Measurements from ENCODE around the gene ELMOD2. TPM values are rescaled to one million over a fixed set of nuclear protein-coding genes. Genes with fewer than 3 reads are reported as not detected.
"Not testable (repeated sequence)": the region's sequence is repeated elsewhere in the genome, so short reads cannot be mapped to it uniquely, and the experiment has no call there.

Gene ELMOD2, protein sequence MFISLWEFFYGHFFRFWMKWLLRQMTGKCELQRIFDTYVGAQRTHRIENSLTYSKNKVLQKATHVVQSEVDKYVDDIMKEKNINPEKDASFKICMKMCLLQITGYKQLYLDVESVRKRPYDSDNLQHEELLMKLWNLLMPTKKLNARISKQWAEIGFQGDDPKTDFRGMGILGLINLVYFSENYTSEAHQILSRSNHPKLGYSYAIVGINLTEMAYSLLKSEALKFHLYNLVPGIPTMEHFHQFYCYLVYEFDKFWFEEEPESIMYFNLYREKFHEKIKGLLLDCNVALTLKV
- total RNA-seq, result 52.8 and 62.6 TPM in 2 replicates

DNA sequence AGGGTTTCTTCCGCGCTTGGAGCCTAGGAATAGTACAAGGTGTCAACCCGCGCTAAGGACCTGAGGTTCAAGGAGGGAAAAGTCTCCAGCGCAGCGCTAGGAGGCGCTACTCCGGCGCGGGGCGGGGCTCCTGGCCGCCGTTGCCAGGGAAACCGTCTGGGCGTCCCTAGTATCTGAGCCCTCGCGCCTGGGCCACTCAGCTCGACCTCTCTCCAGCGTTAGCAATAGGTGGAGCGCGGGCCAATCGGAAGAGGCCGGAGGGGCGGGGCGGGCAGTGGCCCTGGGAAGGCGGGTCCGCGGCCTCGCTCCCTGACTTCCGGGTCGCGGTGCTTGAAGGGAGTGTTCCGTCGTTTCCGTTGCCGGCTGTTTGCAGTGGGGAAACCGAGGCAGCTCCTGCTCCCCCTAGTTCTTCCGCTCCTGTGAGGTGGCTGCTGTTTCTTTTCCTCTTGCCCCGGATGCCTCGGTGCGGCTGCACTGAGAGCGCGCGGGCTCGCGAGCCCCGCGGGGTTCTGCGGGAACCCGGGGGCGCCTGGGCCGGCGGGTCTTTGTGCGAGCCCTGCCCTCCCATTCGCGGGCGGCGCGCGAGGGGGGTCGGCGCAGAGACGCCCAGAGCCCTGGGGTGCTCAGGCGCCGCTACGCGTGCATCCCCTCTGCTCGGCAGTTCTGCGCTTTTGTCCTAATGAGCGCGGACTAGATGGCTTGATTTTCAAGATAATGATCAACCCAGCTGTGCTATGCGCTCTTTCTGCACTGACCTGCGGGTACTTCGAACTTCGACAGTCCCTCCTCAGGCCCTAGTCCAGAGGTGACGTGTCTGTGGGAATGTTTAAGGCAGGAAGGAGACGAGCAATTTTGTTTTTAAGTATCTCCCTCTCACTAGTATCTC lies at the start of gene ELMOD2:
Gene ELMOD2 (plus strand): TSS at position 312 of the 886 bp plus-strand sequence. CDS start 1,261 bp downstream, outside the sequence.
- DNase-seq (ENCODE audit: low read depth), result peak; percentile 91

DNA sequence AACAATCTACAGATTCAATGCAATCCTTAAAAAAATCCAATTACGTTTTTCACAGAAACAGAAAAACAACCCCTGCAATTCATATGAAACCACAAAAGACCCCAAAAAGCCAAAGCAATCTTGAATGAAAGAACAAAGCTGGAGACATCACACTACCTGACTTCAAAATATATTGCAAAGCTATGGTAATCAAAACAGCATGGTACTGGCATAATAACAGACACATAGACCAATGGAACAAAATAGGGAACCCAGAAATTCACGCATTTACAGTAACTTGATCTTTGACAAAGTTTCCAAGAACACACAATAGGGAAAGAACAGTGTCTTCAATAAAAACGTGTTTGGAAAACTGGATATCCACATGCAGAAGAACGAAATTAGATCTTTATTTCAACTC lies 40.5 kb upstream of the ELMOD2 start:
- DNase-seq (ENCODE audit: low read depth), result no peak

DNA sequence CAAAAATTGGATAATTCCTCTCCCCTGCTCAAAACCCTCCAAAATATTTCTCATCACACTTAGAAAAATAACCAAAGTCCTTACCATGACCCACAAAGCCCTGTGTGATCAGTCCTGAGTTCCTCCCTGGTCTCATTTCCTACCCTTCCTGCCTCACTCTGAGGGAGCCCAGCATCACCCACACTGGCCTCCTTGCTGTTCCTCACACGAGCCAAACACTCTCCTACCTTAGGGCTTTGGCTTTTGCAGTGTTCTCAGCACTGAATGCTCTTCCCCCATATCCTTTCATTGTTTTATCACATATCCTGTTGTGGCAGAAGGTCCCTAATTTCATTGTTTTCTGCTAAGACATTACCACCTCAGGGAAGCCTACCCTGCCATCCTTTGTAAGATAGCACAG lies 38.0 kb upstream of the ELMOD2 start:
- no peak for DNase-seq (ENCODE audit: low read depth)

DNA sequence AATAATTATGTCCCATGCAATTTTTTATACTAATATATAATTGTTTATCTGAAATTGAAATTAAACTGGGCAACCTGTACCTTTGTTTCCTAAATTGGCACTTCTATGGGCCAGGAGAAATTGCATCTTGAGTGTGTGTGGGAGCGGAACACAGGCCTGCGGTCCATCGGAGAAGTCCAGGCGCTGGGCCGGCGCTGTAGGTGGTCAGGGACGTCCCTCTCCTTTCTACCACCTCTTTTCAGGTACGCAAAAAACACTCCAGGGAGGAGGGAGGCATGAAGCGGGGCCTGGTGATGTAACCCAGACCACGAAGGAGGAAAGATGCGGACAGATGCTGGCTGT lies 26.6 kb upstream of the ELMOD2 start:
- DNase-seq (ENCODE audit: low read depth), result no peak

DNA sequence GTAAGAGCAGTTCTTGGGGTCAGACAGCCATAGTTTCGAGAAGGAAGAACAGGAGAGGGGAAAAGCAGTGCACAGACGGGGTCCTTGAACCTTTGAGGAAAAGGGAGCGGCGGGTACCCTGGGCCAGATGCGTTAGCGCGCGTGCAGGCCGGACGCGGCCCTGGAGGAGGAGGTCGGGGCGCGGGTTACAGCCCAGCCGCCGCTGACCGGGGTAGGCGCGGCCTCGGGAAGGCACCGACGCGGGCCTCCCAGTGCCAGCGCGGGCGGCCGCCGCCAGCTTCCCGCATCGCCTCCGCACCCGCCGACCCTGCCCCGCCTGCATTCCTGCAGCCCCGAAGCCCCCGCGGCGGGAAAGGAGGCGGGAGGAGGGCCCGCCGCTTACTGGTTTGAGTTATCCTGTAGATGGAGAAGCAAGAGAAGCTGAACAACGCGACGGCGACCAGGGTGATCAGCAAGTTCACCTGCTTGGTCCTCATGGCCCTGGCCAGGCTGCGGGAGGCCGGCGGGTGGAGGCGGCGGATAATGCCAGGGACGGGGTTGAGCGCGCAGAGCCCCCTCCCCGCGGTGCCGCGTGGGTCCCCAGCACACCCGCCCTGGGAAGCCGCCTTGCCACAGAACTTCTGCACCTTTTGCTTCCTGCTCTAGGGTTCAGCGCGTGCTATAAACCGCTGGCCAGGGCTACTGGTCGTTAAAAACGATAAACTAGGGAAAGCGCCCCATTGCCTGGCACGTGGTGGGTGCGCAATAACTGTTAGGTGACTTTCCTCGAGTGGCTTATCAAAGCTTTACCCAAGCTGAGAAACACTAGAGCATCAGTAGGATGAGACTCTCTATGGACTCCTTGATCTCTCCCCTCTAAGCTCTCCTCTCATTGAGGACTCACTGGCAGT lies 26.0 kb upstream of the ELMOD2 start, which contains the start of gene MGAT4D:
Gene MGAT4D (minus strand): TSS at position 547 of the 890 bp plus-strand sequence. CDS start 71 bp downstream, at position 476.
- no peak for DNase-seq (ENCODE audit: low read depth)

DNA sequence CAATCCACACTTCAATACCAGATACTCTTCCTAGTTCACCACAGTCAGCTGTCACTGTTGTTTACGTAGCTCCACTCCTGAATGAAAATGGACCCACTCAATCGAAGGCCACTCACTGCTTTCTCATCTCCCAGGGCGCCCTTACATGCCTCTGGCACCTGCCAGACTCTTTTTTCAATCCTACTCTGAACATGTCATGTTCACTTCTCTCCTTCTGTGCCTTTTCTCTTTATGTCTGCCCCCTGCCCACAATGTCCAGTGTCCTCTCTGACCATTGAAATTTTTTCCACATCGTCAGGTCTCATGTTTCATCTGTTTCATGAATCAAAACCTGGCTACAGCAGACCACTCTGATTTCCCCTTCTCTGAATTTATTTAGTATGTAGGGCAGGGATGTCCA lies 24.6 kb upstream of the ELMOD2 start:
- no peak for DNase-seq (ENCODE audit: low read depth)

DNA sequence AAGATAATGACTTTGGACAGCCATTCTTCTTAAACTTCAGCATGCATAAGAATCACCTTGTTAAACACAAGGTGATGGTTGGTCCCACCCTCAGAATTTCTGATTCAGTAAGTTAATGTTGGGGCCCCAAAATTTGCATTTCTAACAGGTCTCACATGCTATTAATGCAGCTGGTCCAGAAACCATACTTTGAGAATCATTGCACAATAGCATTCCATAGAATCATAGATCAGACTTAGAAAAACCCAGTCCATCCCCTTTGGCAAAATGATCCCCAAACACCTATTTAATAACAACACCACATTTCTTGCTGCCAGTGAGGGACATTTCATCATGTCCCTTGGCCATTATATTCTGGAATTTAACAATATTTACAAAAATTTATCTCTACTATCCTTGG lies 19.7 kb upstream of the ELMOD2 start:
- DNase-seq (ENCODE audit: low read depth), result no peak

DNA sequence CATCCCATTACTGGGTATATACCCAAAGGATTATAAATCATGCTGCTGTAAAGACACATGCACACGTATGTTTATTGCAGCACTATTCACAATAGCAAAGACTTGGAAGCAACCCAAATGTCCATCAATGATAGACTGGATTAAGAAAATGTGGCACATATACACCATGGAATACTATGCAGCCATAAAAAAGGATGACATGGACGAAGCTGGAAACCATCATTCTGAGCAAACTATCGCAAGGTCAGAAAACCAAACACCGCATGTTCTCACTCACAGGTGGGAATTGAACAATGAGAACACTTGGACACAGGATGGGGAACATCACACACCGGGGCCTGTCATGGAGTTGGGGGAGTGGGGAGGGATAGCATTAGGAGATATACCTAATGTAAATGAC lies 10.2 kb upstream of the ELMOD2 start:
- not testable (repeated sequence) for DNase-seq (ENCODE audit: low read depth)

DNA sequence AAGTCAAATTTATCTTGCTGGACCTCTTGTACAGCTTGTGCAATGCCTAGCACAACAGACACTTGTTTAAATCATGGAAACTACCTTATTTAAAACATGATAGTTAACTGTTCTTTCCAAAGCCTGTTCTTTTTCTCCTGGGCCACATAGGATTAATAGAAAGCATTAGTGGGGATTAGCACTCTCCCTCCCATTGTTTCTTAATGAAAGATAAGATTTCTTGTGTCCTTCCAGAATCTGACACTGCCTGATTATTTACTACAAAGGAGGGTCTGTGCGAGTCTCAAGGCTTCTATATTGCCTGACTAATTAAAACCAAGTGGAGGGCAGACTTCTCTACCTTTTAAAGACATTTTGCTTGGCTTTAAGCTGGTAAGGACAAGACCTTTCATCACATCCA lies 8.5 kb upstream of the ELMOD2 start:
- no peak for DNase-seq (ENCODE audit: low read depth)

DNA sequence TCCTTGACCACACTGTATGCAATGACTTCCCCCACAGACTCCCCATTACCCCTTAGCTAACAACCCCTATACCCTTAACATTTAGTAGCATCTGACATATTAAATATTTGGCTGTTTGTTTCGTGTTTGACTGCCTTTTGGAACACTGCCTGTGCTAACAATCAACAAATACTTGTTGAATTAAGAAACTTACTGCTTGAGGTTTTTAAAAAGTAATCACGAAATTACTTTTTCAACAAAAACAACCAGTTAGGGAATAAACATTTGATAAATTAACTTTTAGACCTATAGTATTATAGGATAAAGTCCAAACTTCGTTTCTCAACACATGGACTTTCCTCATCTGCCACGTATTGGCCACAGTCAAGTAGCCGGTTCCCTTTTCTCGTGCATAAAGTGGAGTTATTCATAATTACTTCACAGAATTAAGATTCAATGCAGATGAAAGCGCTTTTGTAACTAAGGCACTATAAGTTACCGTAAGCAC lies 555 bp upstream of the ELMOD2 start:
- DNase-seq (ENCODE audit: low read depth), result no peak

DNA sequence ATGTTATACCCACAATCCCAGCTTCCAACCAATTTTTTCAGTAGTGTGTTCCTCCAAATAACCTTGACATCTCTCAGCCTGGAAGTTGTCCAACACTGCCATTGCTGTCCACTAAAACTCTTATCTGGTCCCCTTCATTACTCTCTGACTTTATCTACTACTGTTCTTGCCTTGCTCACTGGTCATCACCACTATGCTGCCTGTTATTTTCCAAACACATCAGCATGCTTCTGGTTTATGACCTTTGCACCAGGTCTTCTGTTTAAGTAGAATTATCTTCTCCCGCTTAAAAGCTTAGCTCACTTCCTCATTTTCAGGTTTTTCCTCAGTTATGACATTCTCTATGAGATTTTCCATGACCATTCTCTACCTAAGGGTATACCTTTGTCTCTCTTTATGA lies 5.5 kb downstream of the ELMOD2 start:
- no peak for DNase-seq (ENCODE audit: low read depth)

DNA sequence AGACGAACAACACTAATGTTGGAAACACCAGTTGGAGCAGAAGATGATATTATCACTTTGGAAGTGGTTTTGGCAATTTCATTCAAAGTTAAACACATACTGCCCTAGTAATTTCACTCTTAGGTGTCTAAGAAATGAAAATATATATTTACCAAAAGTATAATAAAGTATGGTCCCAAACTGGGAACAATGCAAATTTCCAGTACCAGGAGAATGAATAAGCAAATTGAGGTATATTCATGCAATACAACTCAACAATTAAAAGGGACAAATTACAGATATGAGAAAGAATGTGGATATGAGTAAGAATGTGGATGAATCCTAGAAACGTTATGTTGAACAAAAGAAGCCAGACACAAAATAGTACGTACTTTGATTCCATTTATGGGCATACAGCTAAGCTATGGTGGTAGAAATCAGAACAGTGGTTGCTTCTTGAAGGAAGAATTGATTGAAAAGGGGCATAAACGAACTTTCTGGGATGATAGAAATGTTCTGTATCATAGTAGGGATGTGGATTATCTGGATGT lies 10.0 kb downstream of the ELMOD2 start:
- no peak for DNase-seq (ENCODE audit: low read depth)

DNA sequence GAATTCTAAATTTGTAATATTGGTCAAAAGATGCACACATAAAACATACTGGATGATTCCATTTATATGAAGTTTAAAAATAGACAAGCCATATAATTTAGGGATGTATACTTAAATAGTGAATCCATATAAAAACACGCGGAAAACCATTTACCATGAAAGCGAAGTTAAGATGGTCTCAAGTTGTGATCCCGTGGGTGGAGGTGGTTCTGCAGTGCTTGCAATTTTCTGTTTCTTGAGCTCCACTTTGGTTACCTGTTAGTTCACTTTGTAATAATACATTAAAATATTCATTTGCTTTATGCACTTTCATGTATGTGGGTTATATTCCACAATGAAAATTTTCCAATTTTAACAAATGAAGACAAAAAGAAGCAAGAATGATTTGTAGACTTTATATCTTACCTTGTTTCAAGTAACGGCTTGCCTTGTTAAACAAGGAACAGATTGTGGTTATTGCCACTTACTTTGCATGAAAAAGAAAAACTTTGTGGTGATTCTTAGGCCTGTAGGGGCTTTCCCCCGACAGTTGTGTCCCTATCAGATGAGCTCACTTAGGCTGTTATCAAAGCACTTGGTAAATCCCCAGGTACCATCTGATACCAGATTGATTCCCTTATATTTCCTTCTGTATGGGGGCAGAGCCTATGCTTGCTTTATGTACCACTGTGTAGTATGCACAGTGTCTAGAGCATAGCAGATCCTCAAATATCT lies 32.6 kb downstream of the ELMOD2 start:
- DNase-seq (ENCODE audit: low read depth), result no peak

DNA sequence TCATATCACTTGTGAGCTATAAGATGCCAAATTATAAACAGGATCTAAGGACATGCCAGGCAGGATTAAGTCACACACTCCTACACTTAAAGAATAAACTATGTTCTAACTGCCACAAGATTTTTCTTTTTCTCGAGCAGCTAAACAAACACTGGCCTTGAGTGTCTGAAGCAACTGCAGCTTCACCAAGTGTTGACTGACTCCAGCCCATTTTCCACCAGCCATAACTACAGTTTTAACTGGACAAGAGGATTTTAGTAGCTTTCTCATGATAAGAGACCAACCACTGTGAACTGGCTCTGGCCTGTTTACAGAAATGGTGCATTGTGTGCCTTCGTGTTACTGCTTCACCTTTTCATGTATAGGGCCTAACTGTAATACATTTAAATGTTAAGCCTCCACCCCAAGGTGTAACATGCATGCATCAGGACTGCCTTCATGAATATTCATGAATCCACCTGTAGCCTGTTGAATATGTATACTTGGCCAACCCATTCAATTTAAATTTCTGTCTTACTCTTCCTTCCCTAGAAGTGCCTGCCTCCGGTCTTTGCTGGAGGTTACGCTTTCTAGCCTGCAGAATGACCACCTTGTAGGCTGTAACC lies 34.0 kb downstream of the ELMOD2 start:
- DNase-seq (ENCODE audit: low read depth), result no peak

DNA sequence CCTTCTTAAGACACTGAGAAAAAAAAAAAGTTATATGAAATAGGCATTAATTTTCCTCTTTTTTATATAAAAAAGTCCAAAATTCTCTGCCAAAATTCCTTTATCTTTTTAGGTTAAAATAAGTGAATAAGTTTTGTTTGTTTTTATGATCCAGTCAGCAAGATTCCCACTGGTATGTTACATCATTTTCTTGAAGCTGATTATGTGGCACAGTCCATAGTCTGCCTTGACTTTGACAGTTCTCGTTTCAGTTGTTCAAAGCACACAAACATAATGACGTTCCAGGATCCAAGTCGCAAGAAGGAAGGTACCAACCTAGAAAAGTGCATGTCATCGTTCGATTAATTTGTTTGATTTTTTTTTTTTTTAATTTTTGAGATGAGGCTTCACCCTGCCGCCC lies 35.7 kb downstream of the ELMOD2 start:
- DNase-seq (ENCODE audit: low read depth), result no peak

DNA sequence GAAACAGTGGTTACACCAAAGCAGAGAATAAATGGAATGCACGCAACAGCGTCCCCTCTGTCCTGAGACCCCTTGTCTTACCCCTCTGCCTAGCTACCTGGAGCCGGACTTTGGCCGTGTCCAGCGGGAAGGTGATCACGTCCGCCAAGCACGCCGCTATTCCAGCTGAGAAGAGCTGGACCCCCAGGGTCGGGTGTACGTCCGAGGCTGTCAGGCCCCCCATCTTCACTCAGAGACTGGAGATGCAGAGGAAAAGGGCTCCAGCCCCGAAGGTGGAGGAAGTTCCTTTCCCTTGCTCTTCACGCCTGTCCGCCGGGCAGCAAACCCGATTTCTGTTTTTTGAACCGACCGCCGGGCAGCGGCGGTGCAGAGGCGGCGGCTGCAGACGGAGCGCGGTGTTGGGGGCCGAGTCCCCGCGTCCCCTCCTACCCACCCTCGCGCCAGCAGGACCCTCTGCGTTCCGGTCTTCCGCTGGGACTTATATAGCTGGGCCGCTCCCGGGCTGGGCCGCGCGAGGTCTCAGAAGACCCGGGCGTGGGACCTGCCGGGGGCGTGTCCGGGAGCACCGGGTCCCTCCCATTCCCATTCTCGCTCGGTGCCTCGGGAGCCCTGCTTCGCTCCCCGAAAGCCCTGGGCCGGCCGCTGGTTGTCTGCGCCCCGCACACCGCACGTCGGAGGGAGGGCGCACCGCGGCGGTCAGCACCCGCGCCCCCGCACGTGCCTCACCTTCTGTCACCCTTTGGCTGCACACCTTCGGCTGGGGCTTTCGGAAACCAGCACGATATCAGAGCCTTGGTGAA lies 44.7 kb downstream of the ELMOD2 start, which contains the start of gene UCP1:
Gene UCP1 (minus strand): TSS at position 455 of the 800 bp plus-strand sequence. CDS start 232 bp downstream, at position 223.
- DNase-seq (ENCODE audit: low read depth), result no peak

DNA sequence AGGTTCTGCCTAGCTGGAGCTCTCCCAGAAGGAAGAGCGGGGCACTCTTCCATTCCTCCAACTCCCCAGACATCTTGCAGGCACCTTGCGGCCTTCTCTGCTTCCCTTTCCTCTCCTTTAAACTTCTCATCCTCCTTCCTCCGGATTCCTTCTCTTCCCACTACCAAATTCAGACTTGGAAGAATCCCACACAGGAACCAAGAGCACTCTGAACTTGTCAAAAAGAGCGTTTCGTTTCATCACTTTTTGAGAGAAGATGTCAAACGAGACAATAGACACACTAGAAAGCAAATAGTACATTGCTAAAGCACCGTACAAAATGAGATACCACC lies 45.3 kb downstream of the ELMOD2 start:
- DNase-seq (ENCODE audit: low read depth), result no peak

DNA sequence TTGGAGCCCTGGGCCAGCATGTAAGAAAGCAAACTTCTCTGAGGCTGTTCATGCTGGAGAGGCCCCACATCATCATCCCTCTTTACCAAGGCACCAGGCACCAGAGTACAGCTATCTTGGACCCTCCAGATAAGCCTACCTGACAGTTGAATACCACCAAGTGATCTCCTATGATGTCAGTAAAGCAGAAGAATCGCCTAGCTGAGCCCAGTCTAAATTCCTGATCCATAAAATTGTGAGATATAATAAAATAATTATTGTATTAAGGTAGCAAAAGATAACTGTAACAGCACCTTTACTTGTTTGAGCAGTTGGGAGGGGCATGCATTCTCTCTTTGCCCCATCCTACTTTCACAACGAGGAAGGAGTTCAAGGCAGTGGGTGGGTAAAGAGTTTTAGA lies 47.7 kb downstream of the ELMOD2 start:
- DNase-seq (ENCODE audit: low read depth), result no peak

DNA sequence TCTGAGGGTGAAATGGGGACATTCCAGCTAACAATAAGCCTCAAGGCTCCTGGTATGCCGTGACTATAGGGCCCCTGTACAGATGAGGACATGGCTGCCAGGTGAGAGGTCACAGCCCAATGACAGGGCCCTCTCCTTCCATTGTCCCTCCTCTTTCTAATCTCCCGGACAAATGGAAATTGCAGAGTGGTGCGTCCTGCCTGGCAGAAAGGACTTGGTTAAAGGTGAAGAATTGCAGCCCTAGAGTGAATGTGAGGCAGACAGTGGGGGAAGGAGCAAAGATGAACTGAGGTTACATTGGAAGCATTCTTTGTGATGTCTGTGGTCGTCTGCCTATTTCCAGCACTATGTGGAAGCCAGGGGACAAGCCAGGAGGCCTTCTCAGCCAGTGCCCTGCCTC lies 51.5 kb downstream of the ELMOD2 start:
- DNase-seq (ENCODE audit: low read depth), result no peak

DNA sequence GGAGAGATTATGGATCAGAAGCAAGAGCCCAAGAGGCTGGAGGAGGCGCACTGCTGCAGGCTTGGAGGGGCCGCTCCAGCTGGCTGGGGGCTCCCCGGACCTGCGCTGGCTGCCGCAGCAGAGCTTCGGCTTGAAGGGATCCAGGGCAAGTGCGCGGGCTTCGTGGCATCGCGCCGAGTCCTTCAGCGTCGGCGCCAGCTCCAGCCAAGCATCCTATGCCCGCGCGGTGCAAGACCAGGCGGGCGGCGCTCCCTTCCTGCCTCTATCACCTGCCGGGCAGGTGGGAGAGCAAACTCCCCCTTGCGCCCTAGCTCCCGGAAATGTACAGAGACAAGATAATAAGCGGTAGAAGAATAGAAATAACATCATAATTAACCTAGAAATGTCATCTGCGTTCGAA lies 55.3 kb downstream of the ELMOD2 start:
- no peak for DNase-seq (ENCODE audit: low read depth)
